K562 (cell line): ENCODE measurements around the gene PLAC8L1. TPM values are rescaled to one million over a fixed set of nuclear protein-coding genes. Genes with fewer than 3 reads are reported as not detected.
A peak's percentile ranks its signal among the peaks of the same experiment; 100 is the strongest.

ENCODE experiments used
- CBFA2T3 ChIP-seq: fragments of 450-650 bp; IDR thresholded peaks from 2 replicates; pipeline ENCODE4 v1.6.1; 2017
- CCAR2 ChIP-seq: fragments of 200-400 bp; formaldehyde crosslinking; IDR thresholded peaks from 2 replicates; pipeline ENCODE4 v1.6.1; 2017; ENCODE audit warnings: mild to moderate bottlenecking, low read depth, low read length
- DACH1 ChIP-seq: fragments of 450-650 bp; IDR thresholded peaks from 2 replicates; pipeline ENCODE4 v1.6.1; 2018; ENCODE audit not compliant: partially characterized antibody
- DPF2 ChIP-seq: fragments of 450-650 bp; IDR thresholded peaks from 2 replicates; pipeline ENCODE4 v1.6.1; 2016
- FOSL1 ChIP-seq: fragments of 200-800 bp; sonication (Bioruptor generic); conservative IDR thresholded peaks from 2 replicates; pipeline ENCODE4 v1.6.1; 2016; ENCODE audit warnings: missing genetic modification characterization, missing compliant biosample characterization
- FOXJ3 ChIP-seq: sonication (generic); formaldehyde crosslinking; IDR thresholded peaks from 2 replicates; pipeline ENCODE4 v1.4.0; 2020; ENCODE audit warnings: mild to moderate bottlenecking, missing genetic modification reagents
- FOXM1 ChIP-seq, 2 experiments: fragments of 450-650 bp in 1 of 2; sonication (generic) in 1 of 2; formaldehyde crosslinking in 1 of 2; IDR thresholded peaks; 2 replicates each; pipeline versions ENCODE4 v1.6.1 to v1.9.0; 2017 to 2022; ENCODE audit warnings: low read depth in 2 of 2, mild to moderate bottlenecking in 2 of 2, missing genetic modification reagents in 1 of 2, moderate library complexity in 1 of 2
- ILK ChIP-seq: fragments of 450-650 bp; IDR thresholded peaks from 2 replicates; pipeline ENCODE4 v1.6.1; 2016; ENCODE audit warnings: missing genetic modification characterization, low read depth, mild to moderate bottlenecking, missing compliant biosample characterization, moderate library complexity, borderline replicate concordance
- KLF1 ChIP-seq: fragments of 450-650 bp; IDR thresholded peaks from 2 replicates; pipeline ENCODE4 v1.6.1; 2016; ENCODE audit warnings: missing genetic modification characterization, missing compliant biosample characterization
- LEF1 ChIP-seq: fragments of 450-650 bp; IDR thresholded peaks from 2 replicates; pipeline ENCODE4 v1.6.1; 2016; ENCODE audit warnings: mild to moderate bottlenecking
- MEIS2 ChIP-seq: fragments of 450-650 bp; IDR thresholded peaks from 2 replicates; pipeline ENCODE4 v1.6.1; 2014; ENCODE audit warnings: mild to moderate bottlenecking; ENCODE audit not compliant: partially characterized antibody
- MTA2 ChIP-seq: fragments of 450-650 bp; IDR thresholded peaks from 2 replicates; pipeline ENCODE4 v1.6.1; 2016; ENCODE audit warnings: low read depth
- NBN ChIP-seq: fragments of 450-650 bp; IDR thresholded peaks from 2 replicates; pipeline ENCODE4 v1.6.1; 2016; ENCODE audit warnings: low read depth, mild to moderate bottlenecking
- NCOR1 ChIP-seq: fragments of 450-650 bp; IDR thresholded peaks from 2 replicates; pipeline ENCODE4 v1.6.1; 2016; ENCODE audit warnings: mild to moderate bottlenecking, moderate library complexity
- PBX2 ChIP-seq, 2 experiments: IDR thresholded peaks in 1 of 2; conservative IDR thresholded peaks in 1 of 2; 2 replicates each; pipeline ENCODE4 v1.6.1; 2016; ENCODE audit warnings: low read depth in 2 of 2, mild to moderate bottlenecking in 1 of 2, missing compliant biosample characterization in 1 of 2, missing genetic modification characterization in 1 of 2, moderate library complexity in 1 of 2
- PML ChIP-seq: IDR thresholded peaks from 2 replicates; pipeline ENCODE4 v1.6.1; 2012; ENCODE audit warnings: low read length, inconsistent platforms
- SMARCE1 ChIP-seq: fragments of 450-650 bp; IDR thresholded peaks from 2 replicates; pipeline ENCODE4 v1.7.1; 2016; ENCODE audit warnings: mild to moderate bottlenecking
- TAF7 ChIP-seq: fragments of 450-650 bp; IDR thresholded peaks from 2 replicates; pipeline ENCODE4 v1.6.1; 2016; ENCODE audit warnings: missing genetic modification characterization, missing compliant biosample characterization
- TEAD2 ChIP-seq: fragments of 450-650 bp; IDR thresholded peaks from 2 replicates; pipeline ENCODE4 v1.6.1; 2016; ENCODE audit warnings: missing genetic modification characterization, control low read depth, missing compliant biosample characterization
- TEAD4 ChIP-seq, 2 experiments: sonication (generic) in 1 of 2; formaldehyde crosslinking in 1 of 2; IDR thresholded peaks; 2 replicates each; pipeline versions ENCODE4 v1.6.1 to v1.8.0; 2012 to 2022; ENCODE audit warnings: borderline replicate concordance in 1 of 2, inconsistent platforms in 1 of 2, low read length in 1 of 2, mild to moderate bottlenecking in 1 of 2, missing genetic modification reagents in 1 of 2
- TSC22D4 ChIP-seq: fragments of 450-650 bp; IDR thresholded peaks from 2 replicates; pipeline ENCODE4 v1.6.1; 2016; ENCODE audit warnings: missing genetic modification characterization, missing biosample characterization, control low read depth
- ZMIZ1 ChIP-seq, 2 experiments: fragments of 150-350 bp in 1 of 2; IDR thresholded peaks; 2 replicates each; pipeline ENCODE4 v1.6.1; 2012 to 2016; ENCODE audit warnings: low read depth in 2 of 2, low read length in 2 of 2, mild to moderate bottlenecking in 1 of 2, moderate library complexity in 1 of 2
- polyA plus RNA-seq, 8 experiments: library from polyadenylated mRNA; depleted of rRNA in 4 of 8; stranded (reverse) in 5 of 8; unstranded in 3 of 8; fragments of >200 nt; fragmentation: Nextera tagmentation in 2 of 8; fragmentation: Illumina TruSeq in 1 of 8; extraction: Ambion mirVana in 2 of 8; extraction: Trizol in 1 of 8; gene quantifications; 2 replicates each; pipeline versions ENCODE4 v1.2.1 to v1.2.3, GENCODE V29; 2011 to 2014; ENCODE audit warnings: inconsistent platforms in 1 of 8, missing spikeins in 1 of 8
- total RNA-seq, 7 experiments: library from RNA; depleted of rRNA in 6 of 7; stranded (reverse); fragments of >200 nt in 6 of 7; fragmentation: Illumina TruSeq in 2 of 7; extraction: Trizol in 2 of 7; gene quantifications; 2 replicates each; pipeline versions ENCODE4 v1.2.1 to v1.2.3, GENCODE V29; 2011 to 2021; ENCODE audit warnings: low replicate concordance in 1 of 7
- TF ChIP-seq, protein P1 (sequence below), 2 experiments: fragments of 450-650 bp; conservative IDR thresholded peaks; 2 replicates each; pipeline ENCODE4 v1.6.1; 2017; ENCODE audit warnings: mild to moderate bottlenecking in 2 of 2, moderate library complexity in 2 of 2

The PLAC8L1 gene
- total and polyA plus RNA-seq, 9 of the 15 experiments (the other 6 are each of a cell fraction or from before 2014, with no cell fraction given) = 0.10 to 0.43 (median 0.26) TPM; not detected in 3

DNA sequence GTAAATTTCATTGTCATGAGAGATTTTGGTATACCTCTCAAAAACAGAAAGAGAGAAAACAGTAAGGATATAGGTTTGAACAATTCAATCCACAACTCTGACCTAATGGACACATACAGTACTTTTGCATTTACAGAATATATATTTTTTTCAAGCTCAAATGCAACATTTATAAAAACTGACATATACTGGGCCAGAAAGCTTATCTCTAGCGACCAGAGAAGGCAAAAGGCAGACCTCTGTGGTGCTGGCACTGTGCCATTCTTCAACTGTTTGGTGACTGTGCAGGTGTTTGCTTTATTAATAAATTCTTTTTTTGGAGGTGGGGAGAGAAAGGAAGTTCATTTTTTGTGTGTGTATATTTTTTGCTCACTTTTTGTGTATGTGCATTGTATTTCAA, 6.0 kb upstream of the PLAC8L1 start (continued):
- TF ChIP-seq, protein P1, sequence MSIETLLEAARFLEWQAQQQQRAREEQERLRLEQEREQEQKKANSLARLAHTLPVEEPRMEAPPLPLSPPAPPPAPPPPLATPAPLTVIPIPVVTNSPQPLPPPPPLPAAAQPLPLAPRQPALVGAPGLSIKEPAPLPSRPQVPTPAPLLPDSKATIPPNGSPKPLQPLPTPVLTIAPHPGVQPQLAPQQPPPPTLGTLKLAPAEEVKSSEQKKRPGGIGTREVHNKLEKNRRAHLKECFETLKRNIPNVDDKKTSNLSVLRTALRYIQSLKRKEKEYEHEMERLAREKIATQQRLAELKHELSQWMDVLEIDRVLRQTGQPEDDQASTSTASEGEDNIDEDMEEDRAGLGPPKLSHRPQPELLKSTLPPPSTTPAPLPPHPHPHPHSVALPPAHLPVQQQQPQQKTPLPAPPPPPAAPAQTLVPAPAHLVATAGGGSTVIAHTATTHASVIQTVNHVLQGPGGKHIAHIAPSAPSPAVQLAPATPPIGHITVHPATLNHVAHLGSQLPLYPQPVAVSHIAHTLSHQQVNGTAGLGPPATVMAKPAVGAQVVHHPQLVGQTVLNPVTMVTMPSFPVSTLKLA (conservative IDR thresholded peaks at IDR 0.05) = peak; percentile 19 to 49; a peak in 2 of 4 replicates
- TF ChIP-seq NBN (no peak), DPF2 (peak; percentile 93), CCAR2 (no peak), TEAD2 (tag) (no peak), ZMIZ1 (IDR thresholded peaks at IDR 0.05; ENCODE audit: low read depth in 2 of 2, low read length in 2 of 2) (peak in 1 of 2 experiments; percentile 80; a peak in 2 of 4 replicates), FOXJ3 (no peak), ILK (no peak), TSC22D4 (tag) (no peak), FOSL1 (tag) (peak; percentile 37; the same call in 1 of the 2 replicates), MTA2 (peak; percentile 76), MEIS2 (peak; percentile 89), SMARCE1 (peak; percentile 84), DACH1 (peak; percentile 78), PBX2 (CRISPR knock-in tag; IDR thresholded peaks at IDR 0.05; ENCODE audit: low read depth) (no peak), PBX2 (tag; conservative IDR thresholded peaks at IDR 0.05; ENCODE audit: low read depth) (peak; percentile 87), CBFA2T3 (peak; percentile 92), NCOR1 (peak; percentile 81), TAF7 (no peak), PML (peak; percentile 86), LEF1 (peak; percentile 74), TEAD4 (IDR thresholded peaks at IDR 0.05; ENCODE audit: low read length) (peak; percentile 91), TEAD4 (CRISPR knock-in tag; IDR thresholded peaks at IDR 0.05; ENCODE audit: borderline replicate concordance) (no peak), FOXM1 (IDR thresholded peaks at IDR 0.05; ENCODE audit: low read depth) (peak; percentile 57), FOXM1 (CRISPR knock-in tag; IDR thresholded peaks at IDR 0.05; ENCODE audit: low read depth) (no peak), KLF1 (tag) (no peak)
